ENCODE results near the gene HS3ST1.

GRCh38 chr4:11470438-11471045, 41.8 kb upstream of the HS3ST1 start:
- TF ChIP-seq BACH2 (CRISPR knock-in tag; IDR thresholded peaks at IDR 0.05; ENCODE audit: borderline replicate concordance) (no peak), PATZ1 (CRISPR knock-in tag; IDR thresholded peaks at IDR 0.05; ENCODE audit: borderline replicate concordance) (no peak), SNAI2 (CRISPR knock-in tag; IDR thresholded peaks at IDR 0.05) (no peak), POU6F1 (CRISPR knock-in tag; IDR thresholded peaks at IDR 0.05; ENCODE audit: borderline replicate concordance, low read depth) (no peak), RARB (CRISPR knock-in tag; IDR thresholded peaks at IDR 0.05) (no peak), OSR1 (CRISPR knock-in tag; IDR thresholded peaks at IDR 0.05) (no peak), ZNF8 (CRISPR knock-in tag; IDR thresholded peaks at IDR 0.05) (no peak), ZFP3 (CRISPR knock-in tag; IDR thresholded peaks at IDR 0.05) (no peak), ZNF565 (CRISPR knock-in tag; conservative IDR thresholded peaks at IDR 0.05; ENCODE audit: low read depth) (no peak)

Data from SK-N-SH treated with all-trans-retinoic acid at 6 μM for 48 hours (cell line).